IPS DF 6.9 (cell line): Measurements from ENCODE around the gene HOXC9.

ENCODE experiments used
- DNase-seq: peaks from one replicate; pipeline ENCODE4 v3.0.0-alpha.2; 2013; ENCODE audit warnings: low read depth, low spot score
- H3K27ac ChIP-seq: one replicate; pipeline ENCODE4 v1.5.1; 2013; ENCODE audit warnings: low read length, control low read depth
- H3K27me3 ChIP-seq: 2 replicates; pipeline ENCODE4 v1.6.1; 2013; ENCODE audit warnings: mild to moderate bottlenecking, low read length; ENCODE audit not compliant: control insufficient read depth, insufficient read depth
- H3K36me3 ChIP-seq: 2 replicates; pipeline ENCODE4 v1.6.1; 2013; ENCODE audit warnings: low read length; ENCODE audit not compliant: control insufficient read depth, insufficient read depth
- H3K4me1 ChIP-seq: 2 replicates; pipeline ENCODE4 v1.6.1; 2013; ENCODE audit warnings: low read length; ENCODE audit not compliant: control insufficient read depth, insufficient read depth
- H3K4me3 ChIP-seq: 2 replicates; pipeline ENCODE4 v1.5.1; 2013; ENCODE audit warnings: mild to moderate bottlenecking, low read length
- H3K9me3 ChIP-seq: 2 replicates; pipeline ENCODE4 v1.6.1; 2013; ENCODE audit warnings: low read length, inconsistent platforms; ENCODE audit not compliant: control insufficient read depth, insufficient read depth
- WGBS: extraction: QIAGEN DNeasy Blood & Tissue Kit; methylation state at CpG from one replicate; pipeline ENCODE4 v1.1.7; 2013; ENCODE audit warnings: mixed read lengths, missing lambda C conversion rate; ENCODE audit not compliant: insufficient read length, insufficient coverage; 5-methylcytosine and 5-hydroxymethylcytosine counted together

Gene HOXC9

DNA sequence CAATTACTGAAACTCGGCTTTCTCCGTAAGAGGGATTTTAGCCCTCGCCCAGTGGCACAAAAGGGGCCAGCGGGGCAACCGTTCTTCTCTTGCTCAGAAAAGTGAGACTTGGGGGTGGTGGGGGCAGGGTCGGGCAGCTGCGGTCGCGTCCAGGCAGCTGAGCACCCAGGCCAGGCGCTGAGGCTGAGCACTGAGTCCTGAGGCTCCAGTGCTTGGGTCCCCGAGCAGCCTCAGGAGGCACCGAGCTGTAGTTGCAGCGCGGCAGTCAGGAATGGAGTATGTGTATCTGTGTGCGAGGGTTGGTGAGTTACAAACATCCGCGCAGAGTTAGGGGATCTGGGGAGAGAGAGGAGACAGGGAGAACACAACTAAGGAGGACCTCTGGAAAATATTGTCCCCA lies 24.2 kb downstream of the HOXC9 start:
- no peaks in the 10 kb centered on the region for H3K9me3 ChIP-seq

DNA sequence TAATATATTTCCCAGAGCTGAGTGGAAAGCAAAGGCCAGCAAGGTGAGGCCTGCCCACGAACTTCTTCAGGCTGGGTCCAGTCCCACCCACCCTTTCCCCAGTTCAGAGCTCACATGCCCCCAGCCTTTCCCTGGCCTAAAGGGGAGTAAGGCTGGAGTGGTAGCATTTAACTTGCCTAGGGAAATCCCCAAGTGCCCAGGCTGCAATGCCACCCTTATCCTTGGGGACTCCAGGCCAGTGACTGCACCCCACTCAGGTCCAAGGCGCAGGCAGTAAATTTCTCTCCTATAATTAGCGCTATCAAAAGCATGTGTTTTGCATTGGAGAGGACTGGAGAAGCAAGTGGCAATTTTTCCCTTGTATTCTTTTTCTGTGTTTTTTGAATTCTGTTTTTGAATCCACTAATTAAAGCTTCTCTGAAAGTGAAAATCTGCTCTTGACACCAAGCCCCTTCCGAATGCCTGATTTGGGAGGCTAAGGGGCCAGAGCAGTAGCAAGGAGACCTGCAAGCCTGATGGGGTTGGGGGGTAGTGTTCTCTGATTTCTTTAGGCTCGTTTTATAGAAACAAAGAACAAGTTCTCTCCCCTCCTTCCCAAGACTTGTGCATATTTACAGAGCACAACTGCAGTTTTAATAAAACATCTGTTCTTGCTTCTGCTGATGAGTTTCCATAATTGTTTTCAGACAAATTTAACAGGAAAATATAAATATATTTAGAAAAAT lies 24.8 kb downstream of the HOXC9 start:
- Histone ChIP-seq H3K36me3 (no peaks in the 10 kb centered on the region), H3K27me3 (peaks cover 97% of the 10 kb centered on the region), H3K9me3 (no peaks in the 10 kb centered on the region), H3K4me1 (no peaks in the 10 kb centered on the region), H3K27ac (no peak overlapping the region), H3K4me3 (no peak overlapping the region)
- no CpG with 5 or more reads among the region's 5 CpGs for WGBS
- no peak for DNase-seq

More for the DNA sequence above, 24.2 kb downstream of the HOXC9 start:
- Histone ChIP-seq H3K4me3 (no peak overlapping the region), H3K4me1 (no peaks in the 10 kb centered on the region), H3K27me3 (peaks cover 98% of the 10 kb centered on the region), H3K27ac (no peak overlapping the region), H3K36me3 (no peaks in the 10 kb centered on the region)
- WGBS, result no CpG with 5 or more reads among the region's 17 CpGs
- DNase-seq, result no peak

DNA sequence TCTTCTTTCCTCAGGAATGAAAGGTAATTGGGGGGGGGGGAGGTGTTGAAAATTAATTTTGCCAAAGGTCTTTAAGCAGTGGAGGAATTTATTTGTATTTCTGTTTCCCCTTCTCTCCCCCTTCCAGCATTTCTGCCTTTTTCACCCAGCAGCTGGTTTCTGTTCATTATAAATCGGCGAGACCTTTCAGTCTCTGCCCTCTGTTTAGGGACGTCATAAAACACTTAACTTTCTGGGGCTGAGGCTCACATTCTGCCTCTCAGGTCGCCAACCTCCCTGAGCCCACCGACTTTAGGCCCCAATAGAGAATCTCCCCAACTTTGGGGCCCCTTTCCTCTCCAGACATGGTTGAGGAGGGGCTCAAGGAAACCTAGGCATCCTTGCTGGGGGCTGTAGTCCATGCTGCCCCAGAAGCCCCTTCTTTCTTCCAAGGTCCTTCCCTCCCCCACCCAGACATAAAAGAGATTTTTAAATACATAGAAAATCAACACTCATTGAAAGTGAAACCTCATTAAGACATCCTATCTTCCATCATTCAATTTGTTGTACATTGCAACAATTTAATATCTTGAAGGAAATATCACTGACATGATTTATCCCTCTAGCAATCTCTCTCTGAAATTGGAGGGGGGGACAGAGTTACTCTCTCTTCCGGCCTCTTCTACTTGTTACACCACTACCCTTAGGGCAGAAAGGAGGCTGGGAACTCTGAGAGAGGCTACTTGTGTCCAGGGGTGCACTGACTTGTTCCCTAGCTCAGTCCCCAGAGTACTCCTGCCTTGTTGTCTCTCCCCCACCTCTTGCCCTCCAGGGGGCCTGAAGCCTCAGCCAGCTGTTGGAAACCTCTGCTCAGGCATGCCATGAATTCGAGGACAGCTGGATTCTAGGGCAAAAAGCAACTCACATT lies 25.8 kb downstream of the HOXC9 start:
- no peak for DNase-seq
- Histone ChIP-seq H3K27ac (no peak overlapping the region), H3K4me3 (no peak overlapping the region), H3K27me3 (peaks cover 97% of the 10 kb centered on the region), H3K9me3 (no peaks in the 10 kb centered on the region), H3K4me1 (no peaks in the 10 kb centered on the region), H3K36me3 (no peaks in the 10 kb centered on the region)
- WGBS, result no CpG with 5 or more reads among the region's 7 CpGs

DNA sequence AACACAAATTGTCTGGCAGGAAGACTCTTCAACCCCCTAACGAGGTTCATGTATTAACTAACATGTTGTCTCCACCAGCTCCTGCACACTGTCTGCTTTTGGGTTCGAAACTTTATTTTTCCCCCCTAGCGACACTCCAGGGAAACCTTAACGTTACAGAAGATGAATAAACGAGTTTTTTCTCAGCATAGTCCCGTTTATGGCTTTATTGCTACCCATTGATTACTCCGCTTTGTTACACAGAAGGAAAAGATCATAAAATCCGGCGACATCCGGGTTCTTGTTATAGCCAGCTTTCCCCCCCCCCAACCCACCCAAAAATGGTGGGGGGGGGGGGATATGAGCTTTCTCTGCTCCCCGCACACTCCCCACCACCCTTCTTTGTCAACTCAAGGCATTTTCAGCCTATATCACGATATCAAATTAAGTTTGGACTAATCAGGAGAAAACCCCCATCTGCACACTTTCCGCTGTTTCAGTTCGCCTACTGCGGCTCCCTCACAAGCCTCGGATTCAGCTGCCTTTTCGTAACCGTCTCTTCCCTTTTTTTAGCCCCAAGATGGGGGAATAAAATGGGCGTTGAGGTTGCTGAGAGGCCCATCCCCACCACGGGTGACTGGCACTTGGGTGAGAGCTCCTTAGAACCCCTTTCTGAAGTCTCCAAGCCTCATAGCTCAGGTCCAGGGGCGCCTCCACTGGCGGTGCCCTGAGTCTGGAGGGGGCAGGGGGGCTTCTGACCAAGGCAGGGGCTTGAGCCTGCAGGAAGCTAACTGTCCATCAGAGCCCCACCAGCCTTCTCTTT lies 26.9 kb downstream of the HOXC9 start:
- Histone ChIP-seq H3K27ac (no peak overlapping the region), H3K4me3 (no peak overlapping the region), H3K9me3 (no peaks in the 10 kb centered on the region), H3K27me3 (peaks cover 97% of the 10 kb centered on the region), H3K36me3 (no peaks in the 10 kb centered on the region), H3K4me1 (no peaks in the 10 kb centered on the region)
- WGBS, result no CpG with 5 or more reads among the region's 22 CpGs
- DNase-seq, result no peak

DNA sequence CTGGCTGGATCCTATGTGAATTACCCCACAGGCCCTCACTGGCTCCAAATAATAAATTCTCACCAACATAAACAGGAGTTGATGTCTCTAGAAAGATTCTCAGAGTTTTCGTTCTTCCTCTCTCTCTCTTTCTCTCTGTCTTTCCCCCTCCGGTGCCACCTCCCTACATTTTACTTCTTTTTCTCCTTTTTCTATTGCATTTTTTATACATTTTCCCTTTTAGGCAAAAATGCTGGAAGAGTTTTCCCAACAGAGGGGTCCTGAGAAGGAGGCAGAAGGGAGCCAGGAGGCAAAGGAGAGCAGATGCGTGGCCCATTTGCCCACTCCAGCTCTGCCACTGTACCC lies 27.5 kb downstream of the HOXC9 start:
- H3K4me3 ChIP-seq, result no peak overlapping the region
- WGBS, result 100% methylated on average over 1 of the region's 3 CpGs
- H3K9me3 ChIP-seq, result no peaks in the 10 kb centered on the region
- no peaks in the 10 kb centered on the region for H3K4me1 ChIP-seq
- DNase-seq, result no peak
- peaks cover 98% of the 10 kb centered on the region for H3K27me3 ChIP-seq
- no peak overlapping the region for H3K27ac ChIP-seq
- H3K36me3 ChIP-seq, result no peaks in the 10 kb centered on the region

DNA sequence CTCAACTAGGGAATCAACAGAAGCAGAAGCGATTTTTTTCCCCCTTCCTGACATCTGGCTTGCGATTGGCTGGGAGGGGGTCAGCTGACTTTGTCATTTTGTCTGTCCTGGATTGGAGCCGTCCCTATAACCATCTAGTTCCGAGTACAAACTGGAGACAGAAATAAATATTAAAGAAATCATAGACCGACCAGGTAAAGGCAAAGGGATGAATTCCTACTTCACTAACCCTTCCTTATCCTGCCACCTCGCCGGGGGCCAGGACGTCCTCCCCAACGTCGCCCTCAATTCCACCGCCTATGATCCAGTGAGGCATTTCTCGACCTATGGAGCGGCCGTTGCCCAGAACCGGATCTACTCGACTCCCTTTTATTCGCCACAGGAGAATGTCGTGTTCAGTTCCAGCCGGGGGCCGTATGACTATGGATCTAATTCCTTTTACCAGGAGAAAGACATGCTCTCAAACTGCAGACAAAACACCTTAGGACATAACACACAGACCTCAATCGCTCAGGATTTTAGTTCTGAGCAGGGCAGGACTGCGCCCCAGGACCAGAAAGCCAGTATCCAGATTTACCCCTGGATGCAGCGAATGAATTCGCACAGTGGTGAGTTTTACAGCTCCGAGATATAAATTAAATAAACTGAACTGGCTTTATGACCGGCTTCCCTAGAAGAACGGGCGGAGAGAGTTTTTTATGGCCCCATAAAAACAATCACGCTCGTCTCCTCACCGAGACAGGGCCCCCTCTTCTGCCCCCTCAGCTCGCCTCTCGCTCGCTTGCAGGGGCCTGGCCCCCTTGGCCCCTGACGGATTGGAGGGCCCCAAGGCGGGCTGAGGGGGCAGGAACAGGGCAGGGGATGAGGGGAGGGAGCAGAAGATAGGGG lies 28.6 kb downstream of the HOXC9 start, which contains the start of gene HOXC6:
Gene HOXC6 (plus strand): TSS at position 127 of the 888 bp plus-strand sequence. CDS start 82 bp downstream, at position 209.
- no peak within 1 kb of the TSS for H3K4me3 ChIP-seq
- H3K36me3 ChIP-seq, result no peaks in the 10 kb centered on the region
- no peak for DNase-seq

DNA sequence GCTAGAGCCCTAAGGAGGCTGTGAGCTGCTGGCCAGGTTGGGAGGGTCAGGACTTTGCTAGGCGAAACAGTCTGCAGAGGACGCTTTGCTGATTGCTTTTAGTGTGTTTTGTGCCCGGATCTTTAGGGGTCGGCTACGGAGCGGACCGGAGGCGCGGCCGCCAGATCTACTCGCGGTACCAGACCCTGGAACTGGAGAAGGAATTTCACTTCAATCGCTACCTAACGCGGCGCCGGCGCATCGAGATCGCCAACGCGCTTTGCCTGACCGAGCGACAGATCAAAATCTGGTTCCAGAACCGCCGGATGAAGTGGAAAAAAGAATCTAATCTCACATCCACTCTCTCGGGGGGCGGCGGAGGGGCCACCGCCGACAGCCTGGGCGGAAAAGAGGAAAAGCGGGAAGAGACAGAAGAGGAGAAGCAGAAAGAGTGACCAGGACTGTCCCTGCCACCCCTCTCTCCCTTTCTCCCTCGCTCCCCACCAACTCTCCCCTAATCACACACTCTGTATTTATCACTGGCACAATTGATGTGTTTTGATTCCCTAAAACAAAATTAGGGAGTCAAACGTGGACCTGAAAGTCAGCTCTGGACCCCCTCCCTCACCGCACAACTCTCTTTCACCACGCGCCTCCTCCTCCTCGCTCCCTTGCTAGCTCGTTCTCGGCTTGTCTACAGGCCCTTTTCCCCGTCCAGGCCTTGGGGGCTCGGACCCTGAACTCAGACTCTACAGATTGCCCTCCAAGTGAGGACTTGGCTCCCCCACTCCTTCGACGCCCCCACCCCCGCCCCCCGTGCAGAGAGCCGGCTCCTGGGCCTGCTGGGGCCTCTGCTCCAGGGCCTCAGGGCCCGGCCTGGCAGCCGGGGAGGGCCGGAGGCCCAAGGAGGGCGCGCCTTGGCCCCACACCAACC lies 29.8 kb downstream of the HOXC9 start:
- DNase-seq, result no peak
- no CpG with 5 or more reads among the region's 53 CpGs for WGBS
- H3K27me3 ChIP-seq, result peaks cover 98% of the 10 kb centered on the region
- no peak overlapping the region for H3K4me3 ChIP-seq
- no peaks in the 10 kb centered on the region for H3K4me1 ChIP-seq
- no peak overlapping the region for H3K27ac ChIP-seq
- H3K36me3 ChIP-seq, result no peaks in the 10 kb centered on the region
- no peaks in the 10 kb centered on the region for H3K9me3 ChIP-seq

More for the DNA sequence above, 28.6 kb downstream of the HOXC9 start, which contains the start of gene HOXC6:
- no CpG with 5 or more reads among the region's 36 CpGs for WGBS
- no peaks in the 10 kb centered on the region for H3K9me3 ChIP-seq
- H3K27ac ChIP-seq, result no peak within 1 kb of the TSS
- peaks cover 98% of the 10 kb centered on the region for H3K27me3 ChIP-seq
- H3K4me1 ChIP-seq, result no peaks in the 10 kb centered on the region

DNA sequence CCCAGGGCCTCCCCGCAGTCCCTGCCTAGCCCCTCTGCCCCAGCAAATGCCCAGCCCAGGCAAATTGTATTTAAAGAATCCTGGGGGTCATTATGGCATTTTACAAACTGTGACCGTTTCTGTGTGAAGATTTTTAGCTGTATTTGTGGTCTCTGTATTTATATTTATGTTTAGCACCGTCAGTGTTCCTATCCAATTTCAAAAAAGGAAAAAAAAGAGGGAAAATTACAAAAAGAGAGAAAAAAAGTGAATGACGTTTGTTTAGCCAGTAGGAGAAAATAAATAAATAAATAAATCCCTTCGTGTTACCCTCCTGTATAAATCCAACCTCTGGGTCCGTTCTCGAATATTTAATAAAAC lies 30.5 kb downstream of the HOXC9 start:
- Histone ChIP-seq H3K27me3 (peaks cover 98% of the 10 kb centered on the region), H3K4me3 (no peak overlapping the region), H3K27ac (no peak overlapping the region), H3K36me3 (no peaks in the 10 kb centered on the region), H3K4me1 (no peaks in the 10 kb centered on the region), H3K9me3 (no peaks in the 10 kb centered on the region)
- no CpG with 5 or more reads among the region's 7 CpGs for WGBS
- DNase-seq, result no peak

DNA sequence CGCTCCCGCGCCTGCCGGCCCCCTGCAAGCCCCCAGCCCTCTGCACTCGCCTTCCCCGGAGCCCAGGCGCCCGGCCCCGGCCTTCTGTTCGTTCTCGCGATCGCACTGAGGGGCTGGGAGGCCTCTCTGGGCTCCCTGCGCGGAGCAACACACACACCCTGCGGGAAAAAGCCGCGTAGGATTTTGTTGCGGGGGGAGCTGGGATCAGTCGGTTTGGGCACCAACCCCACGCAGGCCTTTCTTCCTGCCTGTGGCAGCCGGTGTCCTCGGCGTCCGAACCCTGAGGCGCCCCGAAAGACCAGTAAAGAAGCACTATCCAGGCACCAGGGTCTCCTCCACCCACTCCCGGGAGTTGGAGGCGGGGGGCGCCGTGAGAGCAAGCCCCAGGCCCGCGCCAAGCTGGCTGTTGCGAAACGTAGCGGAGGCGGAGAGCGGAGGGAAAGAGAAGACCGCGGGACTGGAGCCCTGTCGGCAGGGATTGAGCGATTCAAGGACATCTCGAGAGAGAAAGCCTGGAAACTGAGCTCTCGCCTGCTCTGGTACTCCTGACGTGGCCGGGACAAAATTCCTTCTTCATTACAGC lies 31.0 kb downstream of the HOXC9 start:
- Histone ChIP-seq H3K9me3 (no peaks in the 10 kb centered on the region), H3K4me3 (no peak overlapping the region), H3K27me3 (peaks cover 98% of the 10 kb centered on the region), H3K27ac (no peak overlapping the region), H3K4me1 (no peaks in the 10 kb centered on the region), H3K36me3 (no peaks in the 10 kb centered on the region)
- DNase-seq, result no peak
- no CpG with 5 or more reads among the region's 46 CpGs for WGBS
